IPS-18c (cell line): ENCODE results near the gene INTS13.
"Not testable (repeated sequence)": the region's sequence is repeated elsewhere in the genome, so short reads cannot be mapped to it uniquely, and the experiment has no call there.

Experiments used
- H3K4me3 ChIP-seq: 2 replicates; pipeline ENCODE4 v1.7.0; 2013; ENCODE audit warnings: low read depth, mild to moderate bottlenecking, low read length, moderate library complexity; ENCODE audit not compliant: insufficient read depth
- H3K9me3 ChIP-seq: one replicate; pipeline ENCODE4 v1.6.1; 2013; ENCODE audit warnings: mild to moderate bottlenecking, low read length, moderate library complexity; ENCODE audit not compliant: control insufficient read depth, insufficient read depth

The INTS13 gene

DNA sequence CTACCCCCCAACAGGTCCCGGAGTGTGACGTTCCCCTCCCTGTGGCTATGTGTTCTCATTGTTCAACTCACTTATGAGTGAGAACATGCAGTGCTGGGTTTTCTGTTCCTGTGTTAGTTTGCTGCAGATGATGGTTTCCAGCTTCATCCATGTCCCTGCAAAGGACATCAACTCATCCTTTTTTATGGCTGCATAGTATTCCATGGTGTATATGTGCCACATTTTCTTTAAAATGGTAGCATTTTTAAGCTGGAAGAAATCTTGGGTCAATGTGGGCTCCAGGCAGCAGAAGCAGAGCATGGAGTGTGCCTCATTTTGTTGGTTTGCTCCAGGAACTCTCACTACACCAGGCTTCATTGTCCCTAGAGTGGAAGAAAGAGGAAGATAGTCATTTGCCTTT is 57.2 kb downstream of the INTS13 start:
- Histone ChIP-seq H3K9me3 (no peaks in the 10 kb centered on the region), H3K4me3 (no peak overlapping the region)

- Histone ChIP-seq H3K4me3 (no peak overlapping the region), H3K9me3 (no peaks in the 10 kb centered on the region)
Measured at GRCh38 chr12:26878661-26879119, 59.1 kb downstream of the INTS13 start.

DNA sequence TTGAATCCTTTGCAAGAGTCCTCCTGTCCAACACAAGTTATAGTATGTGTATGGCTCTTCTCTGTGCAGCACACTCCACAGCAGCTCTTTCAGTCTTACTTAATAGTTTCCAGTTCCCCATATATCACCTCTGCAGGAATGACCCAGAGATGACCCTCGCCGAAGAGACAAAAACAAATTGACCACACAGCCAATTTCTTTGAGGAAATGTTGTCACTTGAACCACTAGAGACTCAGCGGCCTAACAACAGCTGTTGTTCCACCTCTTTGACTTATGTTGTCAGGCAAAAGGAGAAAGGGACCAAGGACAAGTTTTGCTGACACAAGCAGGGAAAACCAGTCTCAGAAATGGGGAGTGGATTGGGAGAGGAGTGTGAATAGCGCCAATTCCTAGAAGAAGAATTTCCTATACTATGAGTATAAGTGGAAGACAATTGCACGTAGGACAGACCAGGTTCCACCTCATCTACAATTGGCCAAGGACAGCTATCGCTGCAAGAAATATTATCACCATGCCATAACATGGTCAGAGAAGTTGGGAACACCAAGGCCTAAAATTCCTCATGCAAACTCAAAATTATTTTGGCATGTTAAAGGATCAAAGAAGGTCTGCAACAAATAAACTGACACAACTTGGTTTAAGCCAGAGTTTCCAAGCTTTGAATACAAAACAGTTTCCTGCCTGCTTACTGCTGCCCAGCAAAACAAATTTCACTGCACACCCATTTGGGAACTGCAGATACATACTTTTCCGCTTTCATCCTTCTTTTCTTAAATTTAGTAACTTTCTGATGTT is 63.1 kb downstream of the INTS13 start:
- no peaks in the 10 kb centered on the region for H3K9me3 ChIP-seq
- no peak overlapping the region for H3K4me3 ChIP-seq

GRCh38 chr12:26872625-26873024 is 65.2 kb downstream of the INTS13 start:
- H3K4me3 ChIP-seq: no peak overlapping the region

GRCh38 chr12:26871985-26872384 is 65.8 kb downstream of the INTS13 start:
- H3K9me3 ChIP-seq: no peaks in the 10 kb centered on the region
- no peak overlapping the region for H3K4me3 ChIP-seq

More at GRCh38 chr12:26872625-26873024, 65.2 kb downstream of the INTS13 start:
- H3K9me3 ChIP-seq: no peaks in the 10 kb centered on the region

DNA sequence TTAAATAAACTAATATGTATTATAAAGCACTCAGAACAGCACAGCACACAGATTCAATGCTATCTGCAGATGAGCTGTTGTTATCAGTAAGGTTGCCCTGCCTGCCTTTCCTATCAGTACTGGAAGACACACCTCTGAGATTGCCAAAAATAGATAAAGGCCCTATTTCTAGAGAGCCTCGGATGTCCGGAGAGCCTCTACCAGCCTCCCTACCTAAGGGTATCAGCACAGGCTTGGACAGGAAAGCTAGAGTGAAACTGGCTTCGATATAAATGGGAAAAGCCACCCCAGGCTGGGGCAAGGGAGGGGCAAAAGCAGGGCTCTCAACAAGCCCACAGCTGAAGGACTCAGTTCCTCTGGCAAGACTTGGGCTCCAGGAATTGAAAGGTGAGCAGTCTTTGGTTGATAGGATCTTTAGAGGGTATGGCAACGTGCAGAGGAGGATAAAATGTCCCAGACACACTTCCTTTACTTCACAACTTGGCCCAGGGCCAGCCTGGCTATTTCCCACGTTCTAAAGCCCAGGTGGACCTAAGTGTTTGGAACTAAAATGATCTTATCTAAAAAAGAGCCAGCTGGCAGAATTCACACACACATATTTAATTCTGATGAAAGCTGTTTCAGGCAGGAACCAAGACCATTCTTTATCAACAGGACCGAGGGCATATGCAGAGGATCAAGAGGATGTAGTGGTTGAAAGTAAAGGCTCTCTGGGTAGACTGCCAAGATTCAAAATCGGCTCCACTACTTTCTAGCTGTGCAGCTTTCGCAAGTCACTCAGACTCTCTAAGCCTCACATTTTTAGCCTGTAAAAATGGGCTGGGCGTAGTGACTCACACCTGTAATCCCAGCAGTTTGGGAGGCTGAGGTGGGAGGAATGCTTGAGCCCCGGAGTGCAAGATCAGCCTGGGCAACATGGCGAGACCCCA is 67.0 kb downstream of the INTS13 start:
- H3K9me3 ChIP-seq: no peaks in the 10 kb centered on the region
- H3K4me3 ChIP-seq: no peak overlapping the region; the same call in 1 of the 2 replicates

- Histone ChIP-seq H3K4me3 (no peak overlapping the region; the same call in 1 of the 2 replicates), H3K9me3 (no peaks in the 10 kb centered on the region)
Measured at GRCh38 chr12:26869908-26870459, 67.8 kb downstream of the INTS13 start.

- no peak overlapping the region for H3K4me3 ChIP-seq
- no peaks in the 10 kb centered on the region for H3K9me3 ChIP-seq
Measured at GRCh38 chr12:26869104-26869494, 68.7 kb downstream of the INTS13 start.

DNA sequence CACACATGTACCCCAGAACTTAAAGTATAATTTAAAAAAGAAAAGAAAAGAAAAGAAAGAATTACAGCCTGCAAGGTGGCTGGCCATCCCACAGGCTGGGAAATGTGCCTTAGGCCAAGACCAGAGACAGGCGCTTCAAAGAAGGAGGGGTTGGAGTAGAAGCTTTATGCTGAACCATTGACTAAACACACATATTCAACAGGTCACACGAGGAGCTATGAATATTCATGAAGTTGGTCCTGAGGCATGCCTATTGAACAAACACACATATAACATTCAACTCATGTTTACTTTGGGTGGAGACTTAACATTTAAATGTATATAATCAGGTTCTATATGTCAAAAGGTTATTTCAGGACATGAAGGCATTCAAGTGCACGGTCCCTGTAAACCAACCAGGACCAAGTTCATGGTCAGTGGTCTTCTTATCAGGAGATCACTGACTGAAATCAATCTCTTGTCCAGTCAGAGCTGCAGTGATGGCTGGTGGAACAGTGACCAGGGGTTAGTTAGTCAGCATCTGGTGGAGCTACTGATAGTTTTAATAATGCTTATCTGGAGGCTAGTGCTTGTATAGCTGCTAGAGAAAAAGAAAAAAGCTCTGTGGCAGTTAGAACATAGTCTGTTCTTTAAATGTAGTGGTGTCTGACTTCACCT is 69.2 kb downstream of the INTS13 start:
- Histone ChIP-seq H3K9me3 (no peaks in the 10 kb centered on the region), H3K4me3 (no peak overlapping the region)

GRCh38 chr12:26867080-26867479 is 70.7 kb downstream of the INTS13 start:
- H3K4me3 ChIP-seq: no peak overlapping the region
- no peaks in the 10 kb centered on the region for H3K9me3 ChIP-seq

DNA sequence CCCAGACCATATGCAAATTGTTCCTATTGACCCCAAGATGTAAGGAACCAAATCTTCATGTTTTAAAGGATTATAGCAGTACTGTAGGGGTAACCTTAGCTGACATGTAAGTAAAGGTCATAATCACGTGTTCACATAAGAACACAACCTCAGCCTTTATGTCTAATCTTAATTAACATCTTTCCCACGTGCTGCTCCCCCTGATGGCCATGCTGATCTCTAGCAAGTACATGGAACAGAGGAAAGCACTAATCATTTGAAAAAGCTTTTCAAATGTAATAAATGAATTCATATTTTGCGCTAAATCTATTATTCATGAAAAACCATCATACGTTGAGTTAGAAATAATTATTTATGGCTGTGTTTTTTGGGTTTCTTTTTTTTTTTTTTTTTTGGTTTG is 74.3 kb downstream of the INTS13 start:
- H3K9me3 ChIP-seq: no peaks in the 10 kb centered on the region
- no peak overlapping the region for H3K4me3 ChIP-seq

DNA sequence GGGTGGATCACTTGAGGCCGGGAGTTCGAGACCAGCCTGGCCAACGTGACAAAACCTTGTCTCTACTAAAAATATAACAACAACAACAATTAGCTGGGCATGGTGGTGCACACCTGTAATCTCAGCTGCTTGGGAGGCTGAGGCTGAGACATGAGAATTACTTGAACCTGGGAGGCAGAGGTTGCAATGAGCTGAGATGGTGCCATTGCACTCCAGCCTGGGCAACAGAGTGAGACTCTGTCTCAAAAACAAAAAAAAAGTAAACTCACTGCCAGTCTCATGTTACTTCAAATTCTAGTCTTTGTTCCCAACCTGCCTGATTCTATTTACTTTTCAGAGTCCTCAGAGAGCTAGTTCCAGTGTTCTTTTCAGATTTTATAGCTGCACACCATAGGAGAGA is 75.0 kb downstream of the INTS13 start:
- not testable (repeated sequence) for H3K9me3 ChIP-seq, H3K4me3 ChIP-seq

GRCh38 chr12:26861690-26862089 is 76.1 kb downstream of the INTS13 start:
- no peaks in the 10 kb centered on the region for H3K9me3 ChIP-seq

GRCh38 chr12:26857465-26858176 is 80.2 kb downstream of the INTS13 start:
- Histone ChIP-seq H3K9me3 (no peaks in the 10 kb centered on the region), H3K4me3 (no peak overlapping the region)

More at GRCh38 chr12:26861690-26862089, 76.1 kb downstream of the INTS13 start:
- H3K4me3 ChIP-seq: no peak overlapping the region

- Histone ChIP-seq H3K9me3 (no peaks in the 10 kb centered on the region), H3K4me3 (no peak overlapping the region)
Measured at GRCh38 chr12:26855337-26855736, 82.4 kb downstream of the INTS13 start.
